ENCODE data around the gene ST3GAL2. TPM values are rescaled to one million over a fixed set of nuclear protein-coding genes. Genes with fewer than 3 reads are reported as not detected.

ST3GAL2 gene
- 87.4 and 216 TPM in 2 replicates for total RNA-seq (2011; cell fraction: chromatin; rRNA removed; ENCODE audit: low replicate concordance)
- total RNA-seq (2011; cell fraction: nucleolus; rRNA removed): 182 and 184 TPM in 2 replicates
- 128 and 145 TPM in 2 replicates for total RNA-seq (2011; cell fraction: nucleoplasm; rRNA removed)
- total RNA-seq (2014; rRNA removed) (75.5 and 95.5 TPM in 2 replicates), total RNA-seq (2014; rRNA removed; fragmentation: Illumina TruSeq; extraction: Trizol) (23.7 and 31.8 TPM in 2 replicates), total RNA-seq (2015; rRNA removed; fragmentation: Illumina TruSeq; extraction: Trizol) (48.9 and 53.8 TPM in 2 replicates), total RNA-seq (2021) (98.9 and 108 TPM in 2 replicates), polyA plus RNA-seq (2011; rRNA removed) (34.3 and 40.9 TPM in 2 replicates), polyA plus RNA-seq (2014; fragmentation: Illumina TruSeq; extraction: Trizol) (25.1 and 50.7 TPM in 2 replicates), polyA plus RNA-seq (2014; fragmentation: Nextera tagmentation; extraction: Ambion mirVana) (1 to 10 TPM; 1.5 to 2.4 TPM), polyA plus RNA-seq (2014; rRNA removed) (50.5 and 57.8 TPM in 2 replicates), polyA minus RNA-seq (2011; rRNA and poly(A)+ RNA removed) (57.6 and 96.4 TPM in 2 replicates), Bru-seq, nascent RNA (percentile 84 among the genes with signal in this experiment), BruChase-seq, experiment 1, labeled RNA remaining after a 2-hour chase (percentile 89 among the genes with signal in this experiment), BruChase-seq, experiment 2, labeled RNA remaining after a 6-hour chase (percentile 89 among the genes with signal in this experiment)
- polyA plus RNA-seq (2011; cell fraction: cytosol; rRNA removed): 50.0 and 87.1 TPM in 2 replicates
- polyA plus RNA-seq (2011; cell fraction: nucleus; rRNA removed): 25.8 and 38.5 TPM in 2 replicates
- polyA plus RNA-seq (2012): 67.8 and 92.0 TPM in 2 replicates
- polyA minus RNA-seq (2011; cell fraction: cytosol; rRNA and poly(A)+ RNA removed): 126 and 151 TPM in 2 replicates
- polyA minus RNA-seq (2011; cell fraction: nucleus; rRNA and poly(A)+ RNA removed): 24.9 and 34.4 TPM in 2 replicates
- long read RNA-seq, experiment 1, full-length matches to known transcripts: 145 of 461 reads
- long read RNA-seq, experiment 1, partial matches to known transcripts: 24 of 461 reads
- long read RNA-seq, experiment 1, other reads (novel, unspliced or antisense): 292 of 461 reads
- long read RNA-seq, experiment 2, full-length matches to known transcripts: 42 of 115 reads
- long read RNA-seq, experiment 2, partial matches to known transcripts: 10 of 115 reads
- long read RNA-seq, experiment 2, other reads (novel, unspliced or antisense): 63 of 115 reads
- long read RNA-seq, experiment 3, full-length matches to known transcripts: 4 of 15 reads
- long read RNA-seq, experiment 3, partial matches to known transcripts: 2 of 15 reads
- long read RNA-seq, experiment 3, other reads (novel, unspliced or antisense): 9 of 15 reads

GRCh38 chr16:70438969-70439862 lies at the start of gene ST3GAL2:
Gene ST3GAL2, minus strand, starts transcription at chr16:70439100. Its CDS starts 40,570 bp downstream, at chr16:70398530.
- ChIA-PET CTCF (ENCODE audit: low intra/inter-chr PET ratio) (no interaction called here), POLR2A (interaction anchor here (0.5 to 2.2 kb wide), 6 partner anchors 11 to 315 kb away, joined by 3 to 10 read pairs (median 3); no protein-coding TSS in a partner anchor)
- H3K9me3 ChIP-seq (replicated peaks; ENCODE audit: control insufficient read depth, insufficient read depth, low read depth, low read length): no peaks in the 10 kb centered on the region
- peaks cover 19% of the 10 kb centered on the region for H3K36me3 ChIP-seq (ENCODE audit: control insufficient read depth, insufficient read depth, low read length)
- ATAC-seq: peak; percentile 88
- intact Hi-C loops (cut with micrococcal nuclease): no loop called here
- peak; percentile 64 for FAIRE-seq
- H3K79me2 ChIP-seq (ENCODE audit: control insufficient read depth, insufficient read depth, low read length): peaks cover 46% of the 10 kb centered on the region
- in situ Hi-C loops (cut with MboI): no loop called here
- H3K27me3 ChIP-seq (ENCODE audit: control insufficient read depth in 2 of 2, insufficient read depth in 2 of 2, low read length in 2 of 2): no peaks in the 10 kb centered on the region
- peak within 1 kb of the TSS; percentile 90 to 92 for H3K9ac ChIP-seq (ENCODE audit: insufficient read depth in 1 of 2, low read depth in 2 of 2, low read length in 2 of 2)
- no TSS peak for BruUV-seq (replicated peaks)
- no peaks in the 10 kb centered on the region for H3K9me1 ChIP-seq (ENCODE audit: control insufficient read depth, insufficient read depth, low read length)
- peaks cover 32 to 34% of the 10 kb centered on the region in 2 experiments for H3K4me1 ChIP-seq (replicated peaks in 1 of 2; ENCODE audit: control insufficient read depth in 2 of 2, insufficient read depth in 2 of 2, low read length in 2 of 2)
- H3K4me3 ChIP-seq: peak within 1 kb of the TSS; percentile 94
- H2AFZ ChIP-seq (ENCODE audit: low read depth, low read length): peak within 1 kb of the TSS; percentile 99
- H4K20me1 ChIP-seq (replicated peaks; ENCODE audit: control insufficient read depth, insufficient read depth, low read length): no peaks in the 10 kb centered on the region
- peak within 1 kb of the TSS; percentile 92 for H3K4me2 ChIP-seq (ENCODE audit: insufficient read depth, low read length)
- peak; percentile 95 to 98 (median 96) for DNase-seq (ENCODE audit: extremely low read depth in 1 of 4, low spot score in 3 of 4)
- H3K27ac ChIP-seq (ENCODE audit: extremely low read depth, low read depth, low read length): peak within 1 kb of the TSS; percentile 93
- WGBS (ENCODE audit: insufficient coverage, low coverage, missing lambda C conversion rate): 6% methylated on average over 34 of the region's 86 CpGs
- TF ChIP-seq NR4A1 (CRISPR knock-in tag; IDR thresholded peaks at IDR 0.05) (peak; percentile 68; the same call in 1 of the 2 replicates), NR4A1 (tag; IDR thresholded peaks at IDR 0.05) (peak; percentile 82), NEUROD1 (IDR thresholded peaks at IDR 0.05; ENCODE audit: borderline replicate concordance, low read depth, low read length, partially characterized antibody) (peak; percentile 28), REST (IDR thresholded peaks at IDR 0.05; ENCODE audit: borderline replicate concordance) (no peak), REST (CRISPR knock-in tag; IDR thresholded peaks at IDR 0.05; ENCODE audit: low read depth) (peak; percentile 82; the same call in 1 of the 2 replicates), GTF2E2 (tag; IDR thresholded peaks at IDR 0.05) (no peak), ZNF41 (CRISPR knock-in tag; conservative IDR thresholded peaks at IDR 0.05) (peak; percentile 64; the same call in 1 of the 2 replicates), L3MBTL2 (IDR thresholded peaks at IDR 0.05) (peak; percentile 59)

All from K562 (cell line).